HG02970 (cell line): ENCODE data around the gene CEP72.
"Not testable (repeated sequence)": the region's sequence is repeated elsewhere in the genome, so short reads cannot be mapped to it uniquely, and the experiment has no call there.

Source experiments
- ATAC-seq: cut with Tn5 transposase; IDR thresholded peaks from one replicate; pipeline ENCODE4 v1.9.1; 2021; ENCODE audit warnings: mild to moderate bottlenecking, moderate library complexity, moderate number of reproducible peaks; ENCODE audit not compliant: unreplicated experiment, low FRiP score

CEP72 gene

GRCh38 chr5:678521-678920, 66.4 kb downstream of the CEP72 start:
- ATAC-seq: not testable (repeated sequence)

DNA sequence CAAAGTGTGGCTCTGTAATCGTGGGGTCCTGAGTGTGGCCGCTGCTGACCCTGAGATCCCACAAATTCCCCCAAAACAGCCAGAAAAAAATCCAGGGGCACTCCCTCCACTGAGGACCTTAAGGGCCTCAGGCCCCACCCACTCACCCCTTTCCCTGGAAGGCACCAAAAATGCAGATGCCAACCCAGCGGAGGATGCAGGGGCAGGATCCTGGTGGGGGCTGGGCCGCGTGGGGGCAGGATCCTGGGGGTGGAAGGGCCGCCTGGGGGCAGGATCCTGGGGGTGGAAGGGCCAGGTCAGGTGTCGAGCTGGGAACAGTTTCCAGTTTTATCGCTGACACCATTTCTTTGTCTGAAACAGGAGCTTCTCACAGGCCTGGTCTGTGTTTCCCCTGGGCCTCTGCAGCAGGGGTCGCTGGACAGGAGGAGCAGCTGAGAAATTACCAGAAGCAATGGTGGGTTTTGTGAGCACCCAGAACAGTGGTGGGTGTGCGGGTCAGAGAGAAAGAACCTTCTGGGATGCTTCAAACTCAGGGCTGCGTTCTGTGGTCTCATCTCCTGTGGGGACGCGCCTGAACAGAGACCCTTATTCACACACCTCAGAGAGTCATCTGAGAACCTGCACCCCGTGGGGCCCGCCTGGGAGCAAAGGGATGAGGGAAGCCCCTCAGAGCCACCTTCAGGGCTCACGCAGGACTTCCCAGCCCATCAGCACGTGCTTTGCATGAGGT, 67.2 kb downstream of the CEP72 start:
- not testable (repeated sequence) for ATAC-seq

- ATAC-seq: not testable (repeated sequence)
Observed at GRCh38 chr5:680118-680795, 68.1 kb downstream of the CEP72 start.

DNA sequence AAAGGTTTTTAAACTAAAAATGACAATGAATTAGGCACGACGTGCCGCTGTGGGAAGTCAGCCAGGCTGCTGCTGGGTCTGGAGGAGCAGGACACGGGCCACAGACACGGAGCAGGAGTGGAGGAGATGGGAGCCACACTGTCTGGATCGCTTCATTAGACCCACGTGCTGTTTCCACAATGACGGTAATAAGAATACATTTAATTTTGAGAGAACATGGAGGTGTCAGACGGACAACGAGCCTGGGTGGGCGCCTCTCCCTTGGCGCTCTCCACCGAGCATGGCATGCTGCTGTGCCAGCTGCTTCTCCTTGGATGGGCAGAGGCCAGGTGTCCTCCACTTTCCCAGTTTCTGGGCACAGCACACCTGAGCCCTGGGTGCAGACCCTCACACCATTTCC, 68.7 kb downstream of the CEP72 start:
- ATAC-seq: not testable (repeated sequence)

- not testable (repeated sequence) for ATAC-seq
Observed at GRCh38 chr5:681317-682191, 69.4 kb downstream of the CEP72 start.

- not testable (repeated sequence) for ATAC-seq
Observed at GRCh38 chr5:682216-682615, 70.1 kb downstream of the CEP72 start.

DNA sequence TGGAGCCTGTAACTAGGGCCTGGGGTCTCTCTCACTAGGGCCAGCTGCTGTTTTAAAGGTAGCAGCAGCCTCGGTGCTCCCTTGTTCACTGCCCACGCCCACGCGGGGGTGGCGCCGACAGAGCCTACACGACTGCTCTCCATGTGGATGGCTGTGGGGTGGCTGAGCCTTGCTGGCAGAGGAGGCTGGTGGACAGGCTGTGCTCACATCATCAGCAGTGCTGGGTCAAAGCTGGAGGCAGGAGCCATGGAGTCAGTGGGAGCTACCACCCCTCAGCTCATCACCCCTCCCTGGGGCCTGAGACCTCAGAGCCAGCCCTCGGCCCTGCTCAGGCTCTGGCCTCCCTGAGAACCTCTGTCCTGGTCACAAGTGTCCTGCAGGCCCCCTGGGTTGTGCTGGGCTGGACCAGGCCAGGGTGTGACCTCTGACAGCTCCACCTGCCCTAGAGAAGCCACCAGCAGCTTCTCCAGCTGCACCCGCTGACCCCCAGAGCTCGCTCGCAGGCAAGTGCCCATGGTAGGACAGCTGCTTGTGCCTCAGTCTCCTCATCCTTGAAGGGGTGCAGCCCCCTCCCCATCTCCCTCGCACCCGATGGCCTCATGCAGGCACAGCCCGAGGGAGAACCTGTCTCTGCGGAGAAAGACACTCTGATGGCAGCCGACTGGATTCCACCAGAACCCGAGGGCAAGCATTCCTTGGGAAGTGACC, 70.7 kb downstream of the CEP72 start:
- ATAC-seq: not testable (repeated sequence)

GRCh38 chr5:683551-684481, 71.7 kb downstream of the CEP72 start:
- ATAC-seq: no peak

DNA sequence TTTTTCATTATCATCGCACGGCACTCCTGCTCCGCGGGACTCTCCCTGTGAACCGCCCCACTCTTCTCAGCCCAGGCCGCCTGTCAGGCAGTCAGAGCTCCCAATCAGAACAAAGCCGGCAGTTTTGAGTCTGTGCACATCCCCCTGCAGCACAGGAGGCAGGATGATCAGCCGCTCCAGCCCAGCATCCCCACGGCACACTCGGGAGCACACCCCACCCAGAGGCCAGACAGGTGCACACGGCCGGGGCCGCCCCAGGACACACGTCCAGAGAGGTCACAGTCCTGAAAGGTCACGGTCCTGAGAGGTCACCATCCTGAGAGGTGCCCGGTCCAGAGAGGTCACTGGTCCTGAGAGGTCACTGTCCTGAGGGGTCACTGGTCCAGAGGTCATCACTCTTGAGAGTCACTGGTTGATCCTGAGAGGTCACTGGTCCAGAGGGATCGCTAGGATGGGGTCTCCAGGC, 72.6 kb downstream of the CEP72 start:
- no peak for ATAC-seq

GRCh38 chr5:685262-686171, 73.4 kb downstream of the CEP72 start:
- no peak for ATAC-seq

- ATAC-seq: not testable (repeated sequence)
Observed at GRCh38 chr5:686172-686523, 74.0 kb downstream of the CEP72 start.

DNA sequence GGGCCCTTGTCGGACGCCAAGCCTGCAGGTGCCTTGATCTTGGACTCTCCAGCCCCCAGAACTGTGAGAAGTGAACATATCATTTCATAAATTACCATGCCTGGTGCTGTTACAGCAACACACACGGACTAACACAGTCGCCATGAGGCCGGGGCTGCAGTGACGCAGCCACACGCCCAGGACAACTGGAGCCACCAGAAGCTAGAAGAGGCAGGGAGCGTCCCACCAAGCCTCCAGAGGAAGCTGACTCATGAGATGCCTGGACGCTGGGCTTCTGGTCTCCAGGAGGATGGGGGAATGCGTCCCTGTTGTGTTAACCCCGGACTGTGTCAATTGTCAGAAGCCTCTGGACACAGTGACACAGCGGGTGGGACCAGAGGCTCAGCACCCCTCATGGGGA, 74.8 kb downstream of the CEP72 start:
- not testable (repeated sequence) for ATAC-seq

- ATAC-seq: not testable (repeated sequence)
Observed at GRCh38 chr5:688348-689010, 76.3 kb downstream of the CEP72 start.

- ATAC-seq: not testable (repeated sequence)
Observed at GRCh38 chr5:690293-690692, 78.2 kb downstream of the CEP72 start.

DNA sequence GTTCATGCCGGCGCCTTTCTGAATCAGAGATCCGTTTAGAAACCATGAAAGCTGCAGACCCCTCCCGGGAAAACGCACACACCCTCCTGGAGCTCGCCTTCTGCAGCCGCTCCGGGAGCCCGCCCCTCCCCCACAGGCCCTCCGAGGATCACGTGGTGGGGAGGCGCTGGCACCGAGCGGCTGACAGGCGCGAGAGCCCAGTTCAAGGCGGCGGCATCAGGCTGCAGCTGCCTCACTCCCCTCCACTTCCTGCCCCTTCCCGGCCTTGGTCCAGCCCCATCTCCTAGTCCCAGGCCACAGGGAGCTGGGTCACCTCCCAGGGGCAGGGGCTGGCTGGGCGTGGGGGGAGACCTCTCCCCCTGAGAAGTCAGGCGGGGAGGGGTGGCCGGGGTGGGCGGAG, 78.9 kb downstream of the CEP72 start:
- not testable (repeated sequence) for ATAC-seq

DNA sequence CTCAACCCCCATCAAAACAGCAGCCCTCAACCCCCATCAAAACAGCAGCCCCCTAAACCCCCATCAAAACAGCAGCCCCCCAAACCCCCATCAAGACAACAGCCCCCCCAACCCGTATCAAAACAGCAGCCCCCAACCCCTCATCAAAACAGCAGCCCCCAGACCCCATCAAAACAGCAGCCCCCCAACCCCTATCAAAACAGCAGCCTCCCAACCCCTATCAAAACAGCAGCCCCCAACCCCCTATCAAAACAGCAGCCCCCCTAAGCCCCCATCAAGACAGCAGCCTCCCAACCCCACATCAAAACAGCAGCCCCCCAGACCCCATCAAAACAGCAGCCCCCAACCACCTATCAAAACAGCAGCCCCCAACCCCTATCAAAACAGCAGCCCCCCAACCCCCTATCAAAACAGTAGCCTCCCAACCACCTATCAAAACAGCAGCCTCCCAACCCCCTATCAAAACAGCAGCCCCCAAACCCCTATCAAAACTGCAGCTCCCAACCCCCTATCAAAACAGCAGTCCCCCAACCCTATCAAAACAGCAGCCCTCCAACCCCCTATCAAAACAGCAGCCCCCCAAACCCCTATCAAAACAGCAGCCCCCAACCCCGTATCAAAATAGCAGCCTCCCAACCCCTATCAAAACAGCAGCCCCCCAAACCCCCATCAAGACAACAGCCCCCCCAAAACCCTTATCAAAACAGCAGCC, 79.8 kb downstream of the CEP72 start:
- ATAC-seq: no peak

GRCh38 chr5:692529-693041, 80.4 kb downstream of the CEP72 start:
- not testable (repeated sequence) for ATAC-seq
